B cell (primary cell): Measurements from ENCODE around the gene HEXD. TPM values are rescaled to one million over a fixed set of nuclear protein-coding genes. Genes with fewer than 3 reads are reported as not detected.

Source experiments
- ATAC-seq: fragments of 200-7000 bp; cut with Tn5 transposase; one replicate; pipeline ENCODE4 v1.10.0; 2021; ENCODE audit warnings: low read depth, mild to moderate bottlenecking, moderate number of reproducible peaks, moderate library complexity
- CTCF ChIA-PET: fragments of 350-600 bp; sonication (Branson Sonifier 250); formaldehyde crosslinking; loops from one replicate; lab custom pipeline; 2021; ENCODE audit warnings: antibody characterized with exemption, inconsistent platforms; lab: Charles Lee
- POLR2A ChIA-PET: fragments of 350-600 bp; sonication (Branson Sonifier 250); formaldehyde crosslinking; loops from one replicate; lab custom pipeline; 2021; ENCODE audit warnings: antibody characterized with exemption; lab: Charles Lee
- DNase-seq: peaks from one replicate; pipeline ENCODE4 v3.0.0; 2013
- H2AFZ ChIP-seq: 2 replicates; pipeline ENCODE4 v1.6.1; 2012; ENCODE audit warnings: mild to moderate bottlenecking, low read depth, low read length; ENCODE audit not compliant: insufficient read depth, poor library complexity, severe bottlenecking
- H3K27ac ChIP-seq, 2 donors: 1 replicate in 1 of 2; 2 replicates in 1 of 2; pipeline ENCODE4 v1.5.1; 2012 to 2013; ENCODE audit warnings: low read length in 2 of 2, mild to moderate bottlenecking in 2 of 2, moderate library complexity in 1 of 2
- H3K27me3 ChIP-seq, 4 experiments: fragments of 200-600 bp in 1 of 4; sonication (generic) in 1 of 4; replicated peaks in 1 of 4; 1 replicate in 2 of 4; 2 replicates in 2 of 4; pipeline versions ENCODE4 v1.6.1 to v1.7.0; 2013 to 2016; ENCODE audit warnings: low read length in 3 of 4, mild to moderate bottlenecking in 2 of 4, mixed read lengths in 1 of 4, moderate library complexity in 1 of 4; ENCODE audit not compliant: insufficient read depth in 4 of 4, control insufficient read depth in 3 of 4; ENCODE audit errors: control extremely low read depth in 1 of 4
- H3K36me3 ChIP-seq, 2 experiments: replicated peaks in 1 of 2; 1 replicate in 1 of 2; 2 replicates in 1 of 2; pipeline versions ENCODE4 v1.6.1 to v1.7.1; 2013; ENCODE audit warnings: low read length in 1 of 2; ENCODE audit not compliant: insufficient read depth in 2 of 2, control insufficient read depth in 1 of 2; ENCODE audit errors: control extremely low read depth in 1 of 2, extremely low read depth in 1 of 2
- H3K4me1 ChIP-seq, 2 donors: fragments of 200-600 bp in 1 of 2; sonication (generic) in 1 of 2; 1 replicate in 1 of 2; 2 replicates in 1 of 2; pipeline versions ENCODE4 v1.5.1 to v1.6.1; 2013 to 2017; ENCODE audit warnings: low read length in 2 of 2; ENCODE audit not compliant: control insufficient read depth in 2 of 2, insufficient read depth in 2 of 2
- H3K4me2 ChIP-seq: replicated peaks from 2 replicates; pipeline ENCODE3; 2012; ENCODE audit warnings: mild to moderate bottlenecking, low read depth, low read length; ENCODE audit not compliant: poor library complexity, severe bottlenecking
- H3K4me3 ChIP-seq, 5 experiments: fragments of 200-600 bp in 1 of 5; sonication (generic) in 1 of 5; 1 replicate in 3 of 5; 2 replicates in 2 of 5; pipeline versions ENCODE4 v1.5.1 to v1.7.0; 2011 to 2016; ENCODE audit warnings: low read length in 4 of 5, mild to moderate bottlenecking in 4 of 5, low read depth in 2 of 5, control low read depth in 1 of 5, moderate library complexity in 1 of 5; ENCODE audit not compliant: insufficient read depth in 1 of 5; ENCODE audit errors: control extremely low read depth in 1 of 5, extremely low read depth in 1 of 5
- H3K79me2 ChIP-seq: fragments of 200-600 bp; sonication (generic); one replicate; pipeline ENCODE4 v1.6.0; 2016; ENCODE audit warnings: low read length; ENCODE audit not compliant: control insufficient read depth, insufficient read depth
- H3K9ac ChIP-seq: fragments of 200-600 bp; sonication (generic); 2 replicates; pipeline ENCODE4 v1.6.1; 2017; ENCODE audit warnings: mild to moderate bottlenecking, low read length, moderate library complexity
- H3K9me3 ChIP-seq, 3 donors: one replicate each; pipeline versions ENCODE4 v1.6.1 to v1.7.1; 2013; ENCODE audit warnings: low read length in 2 of 3; ENCODE audit not compliant: control insufficient read depth in 2 of 3, insufficient read depth in 1 of 3; ENCODE audit errors: control extremely low read depth in 1 of 3
- H4K20me1 ChIP-seq: 2 replicates; pipeline ENCODE4 v1.6.0; 2012; ENCODE audit warnings: mild to moderate bottlenecking, low read length; ENCODE audit not compliant: insufficient read depth, control insufficient read depth, poor library complexity, severe bottlenecking
- H3K27ac Mint-ChIP-seq: one replicate; pipeline ENCODE4 v1.8.0; 2021; ENCODE audit warnings: mixed read lengths
- H3K27me3 Mint-ChIP-seq: one replicate; pipeline ENCODE4 v1.8.0; 2021; ENCODE audit warnings: mixed read lengths
- H3K4me1 Mint-ChIP-seq: one replicate; pipeline ENCODE4 v1.8.0; 2021; ENCODE audit warnings: mixed read lengths
- H3K4me3 Mint-ChIP-seq: one replicate; pipeline ENCODE4 v1.8.0; 2021; ENCODE audit warnings: mixed read lengths
- H3K9me3 Mint-ChIP-seq: one replicate; pipeline ENCODE4 v1.8.0; 2022; ENCODE audit warnings: mixed read lengths; ENCODE audit not compliant: insufficient read depth
- CTCF ChIP-seq: fragments of 200-600 bp; IDR thresholded peaks from one replicate; pipeline ENCODE4 v1.8.0; 2022; ENCODE audit warnings: antibody characterized with exemption, mild to moderate bottlenecking
- EZH2 ChIP-seq: IDR thresholded peaks from 2 replicates; pipeline ENCODE4 v1.6.1; 2012; ENCODE audit warnings: borderline replicate concordance, low read depth, mild to moderate bottlenecking, moderate library complexity, low read length; ENCODE audit not compliant: insufficient read depth, poor library complexity, severe bottlenecking
- WGBS: methylation state at CpG from one replicate; pipeline ENCODE4 v1.1.5; 2013; ENCODE audit warnings: missing lambda C conversion rate; ENCODE audit not compliant: insufficient coverage; 5-methylcytosine and 5-hydroxymethylcytosine counted together
- intact Hi-C: fragments of 100-400 bp; cut with micrococcal nuclease; formaldehyde crosslinking; loops from one replicate; pipeline ENCODE4 v1.10.0; 2022
- polyA plus RNA-seq: library from polyadenylated mRNA; depleted of rRNA; stranded (reverse); fragments of >200 nt; gene quantifications from 2 replicates; pipeline ENCODE4 v1.2.3, GENCODE V29; 2012
- total RNA-seq, 2 donors: library from RNA; stranded (reverse); fragments of 120-200 nt in 1 of 2; gene quantifications; 1 replicate in 1 of 2; 2 replicates in 1 of 2; pipeline versions ENCODE4 v1.2.3 to v1.2.4, GENCODE V29; 2013 to 2022

Gene HEXD
- total and polyA plus RNA-seq, 2 donors (not counting 1 experiment from before 2014, with no cell fraction given): 128 to 317 TPM

- H3K79me2 ChIP-seq: no peaks in the 10 kb centered on the region
- H4K20me1 ChIP-seq: no peaks in the 10 kb centered on the region
- Mint-ChIP-seq H3K4me3 (no peak overlapping the region), H3K27ac (no peak overlapping the region), H3K27me3 (no peaks in the 10 kb centered on the region), H3K4me1 (peaks cover 2% of the 10 kb centered on the region), H3K9me3 (no peaks in the 10 kb centered on the region)
- H3K36me3 ChIP-seq: peaks cover 0 to 7% of the 10 kb centered on the region in 2 experiments
- DNase-seq (no peak), ATAC-seq (no peak)
- H3K27me3 ChIP-seq: peaks cover 0 to 34% (median 4%) of the 10 kb centered on the region in 4 experiments
- WGBS: 86% methylated on average over 3 of the region's 3 CpGs
- no peak overlapping the region for H3K4me2 ChIP-seq
- H3K9me3 ChIP-seq: no peaks in the 10 kb centered on the region
- no peak for TF ChIP-seq EZH2
- no peak for TF ChIP-seq CTCF
- no peak overlapping the region for H3K27ac ChIP-seq
- no peak overlapping the region for H3K9ac ChIP-seq
- POLR2A ChIA-PET: no interaction called here
- no peaks in the 10 kb centered on the region for H3K4me1 ChIP-seq
- intact Hi-C loops: no loop called here
- no peak overlapping the region for H3K4me3 ChIP-seq
- no peak overlapping the region for H2AFZ ChIP-seq
- CTCF ChIA-PET: no interaction called here
Observed at GRCh38 chr17:82387705-82388106, 30.4 kb upstream of the HEXD start.

DNA sequence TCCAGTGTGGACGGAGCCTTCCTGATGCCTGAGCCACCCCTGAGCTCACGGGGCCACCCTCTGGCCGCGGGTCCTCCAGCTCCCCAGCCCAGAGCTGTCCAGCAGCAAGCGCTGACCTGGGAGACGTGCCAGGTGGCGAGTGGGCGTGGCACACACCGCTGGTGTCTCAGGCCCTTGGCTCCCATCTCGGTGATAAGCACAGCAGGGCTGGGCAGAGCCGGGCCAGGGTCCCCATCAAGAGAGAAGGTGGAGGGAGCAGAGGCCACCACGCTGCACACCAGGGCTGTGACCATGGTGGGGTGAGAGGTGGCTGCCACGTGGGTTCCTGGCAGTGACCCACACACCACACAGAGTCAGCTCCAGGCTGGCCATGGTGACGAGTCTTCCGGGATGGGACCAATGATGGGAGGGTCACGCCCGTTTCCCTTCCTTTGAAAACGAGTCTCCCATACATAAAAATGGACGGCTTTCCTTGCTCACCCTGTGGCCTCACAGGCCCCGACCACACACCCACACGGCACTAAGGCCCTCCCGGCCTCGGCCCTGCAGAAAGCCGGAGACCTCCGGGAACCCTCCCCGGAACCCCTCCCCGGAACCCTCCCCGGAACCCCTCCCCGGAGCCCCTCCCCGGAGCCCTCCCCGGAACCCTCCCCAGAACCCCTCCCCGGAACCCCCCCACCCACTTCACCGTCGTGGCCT, 29.8 kb upstream of the HEXD start:
- Mint-ChIP-seq H3K4me3 (no peak overlapping the region), H3K9me3 (no peaks in the 10 kb centered on the region), H3K27ac (no peak overlapping the region), H3K4me1 (peaks cover 2% of the 10 kb centered on the region), H3K27me3 (no peaks in the 10 kb centered on the region)
- ATAC-seq: no peak
- H3K4me1 ChIP-seq: no peaks in the 10 kb centered on the region
- no peak overlapping the region for H3K4me2 ChIP-seq
- H3K79me2 ChIP-seq: no peaks in the 10 kb centered on the region
- 90% methylated on average over 23 of the region's 34 CpGs for WGBS
- no peak overlapping the region for H3K27ac ChIP-seq
- peaks cover 0 to 34% (median 4%) of the 10 kb centered on the region in 4 experiments for H3K27me3 ChIP-seq
- intact Hi-C loops: no loop called here
- ChIA-PET POLR2A (no interaction called here), CTCF (no interaction called here)
- no peak overlapping the region for H2AFZ ChIP-seq
- DNase-seq: no peak
- H3K36me3 ChIP-seq: peaks cover 0 to 13% of the 10 kb centered on the region in 2 experiments
- no peaks in the 10 kb centered on the region for H3K9me3 ChIP-seq
- H4K20me1 ChIP-seq: no peaks in the 10 kb centered on the region
- TF ChIP-seq CTCF: no peak
- TF ChIP-seq EZH2: no peak
- no peak overlapping the region for H3K4me3 ChIP-seq
- H3K9ac ChIP-seq: no peak overlapping the region
